GM12892 (cell line): Measurements from ENCODE around the gene MEIS3.
"Not testable (repeated sequence)": the region's sequence is repeated elsewhere in the genome, so short reads cannot be mapped to it uniquely, and the experiment has no call there.

Experiments
- POLR2A ChIP-seq: IDR thresholded peaks from 2 replicates; pipeline ENCODE4 v1.6.1; 2011; ENCODE audit warnings: low read depth, low read length, control low read depth
- POLR2AphosphoS5 ChIP-seq: IDR thresholded peaks from 2 replicates; pipeline ENCODE4 v1.6.1; 2011; ENCODE audit warnings: low read depth, low read length, control low read depth

DNA sequence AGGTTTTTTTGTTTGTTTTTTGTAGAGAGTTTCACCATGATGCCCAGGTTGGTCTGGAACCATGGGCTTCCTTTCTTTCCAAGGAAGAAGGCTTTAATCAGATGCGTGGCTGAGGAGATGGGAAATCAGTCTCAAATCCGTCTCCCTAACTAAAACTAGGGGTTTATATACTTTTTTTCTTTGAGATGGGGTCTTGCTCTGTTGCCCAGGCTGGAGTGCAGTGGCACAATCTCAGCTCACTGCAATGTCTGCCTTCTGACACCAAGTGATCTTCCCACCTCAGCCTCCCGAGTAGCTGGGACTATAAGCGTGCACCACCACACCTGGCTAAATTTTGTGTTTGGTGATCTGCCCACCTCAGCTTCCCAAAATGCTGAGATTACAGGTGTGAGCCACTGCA is 34.8 kb downstream of the MEIS3 start:
- TF ChIP-seq POLR2A, POLR2AphosphoS5: not testable (repeated sequence)
